ENCODE measurements around the gene SLC47A1. TPM values are rescaled to one million over a fixed set of nuclear protein-coding genes. Genes with fewer than 3 reads are reported as not detected.
"Not testable (repeated sequence)": the region's sequence is repeated elsewhere in the genome, so short reads cannot be mapped to it uniquely, and the experiment has no call there.

The SLC47A1 gene
- total RNA-seq, 2 donors from 2014 or later, result 2.2 to 4.9 TPM

- no peaks in the 10 kb centered on the region for H3K36me3 ChIP-seq
- H3K4me3 ChIP-seq, result peak overlapping the region; percentile 83 to 90
- H3K27me3 ChIP-seq, result no peaks in the 10 kb centered on the region
- DNase-seq (ENCODE audit: low spot score), result peak; percentile 93
- peak overlapping the region; percentile 86 to 95 for H3K27ac ChIP-seq
- no peak for TF ChIP-seq CTCF (IDR thresholded peaks at IDR 0.05)
- no peaks in the 10 kb centered on the region for H3K9me3 ChIP-seq
- H3K4me1 ChIP-seq, result peaks cover 0 to 6% of the 10 kb centered on the region in 2 donors
These were observed 25.7 kb upstream of the SLC47A1 start for GRCh38 chr17:19507775-19508576.

GRCh38 chr17:19508577-19508867 is 25.1 kb upstream of the SLC47A1 start:
- Histone ChIP-seq H3K4me1 (peaks cover 0 to 6% of the 10 kb centered on the region in 2 donors), H3K27ac (peak overlapping the region; percentile 86 to 95), H3K36me3 (no peaks in the 10 kb centered on the region), H3K4me3 (peak overlapping the region; percentile 83 to 90), H3K27me3 (no peaks in the 10 kb centered on the region), H3K9me3 (no peaks in the 10 kb centered on the region)
- no peak for DNase-seq (ENCODE audit: low spot score)
- no peak for TF ChIP-seq CTCF (IDR thresholded peaks at IDR 0.05)

GRCh38 chr17:19509281-19509852 is 24.3 kb upstream of the SLC47A1 start:
- DNase-seq (ENCODE audit: low spot score); H3K4me1 ChIP-seq; H3K27me3 ChIP-seq; H3K27ac ChIP-seq; H3K9me3 ChIP-seq; H3K36me3 ChIP-seq; H3K4me3 ChIP-seq: not testable (repeated sequence)

GRCh38 chr17:19510903-19511302 is 22.8 kb upstream of the SLC47A1 start:
- TF ChIP-seq CTCF (IDR thresholded peaks at IDR 0.05), result no peak
- no peak overlapping the region for H3K4me3 ChIP-seq
- peaks cover 0 to 13% of the 10 kb centered on the region in 2 donors for H3K4me1 ChIP-seq
- H3K27ac ChIP-seq, result no peak overlapping the region
- DNase-seq (ENCODE audit: low spot score), result no peak
- H3K27me3 ChIP-seq, result no peaks in the 10 kb centered on the region
- H3K36me3 ChIP-seq, result no peaks in the 10 kb centered on the region
- no peaks in the 10 kb centered on the region for H3K9me3 ChIP-seq

- no peaks in the 10 kb centered on the region for H3K9me3 ChIP-seq
- peak overlapping the region in 1 of 2 donors; percentile 4 for H3K4me3 ChIP-seq
These were observed 19.7 kb upstream of the SLC47A1 start for GRCh38 chr17:19513897-19514488.

More at GRCh38 chr17:19513897-19514488, 19.7 kb upstream of the SLC47A1 start:
- H3K36me3 ChIP-seq, result no peaks in the 10 kb centered on the region
- H3K27me3 ChIP-seq, result no peaks in the 10 kb centered on the region
- peak overlapping the region; percentile 53 to 54 for H3K27ac ChIP-seq
- peak; percentile 79 for DNase-seq (ENCODE audit: low spot score)
- H3K4me1 ChIP-seq, result peaks cover 0 to 7% of the 10 kb centered on the region in 2 donors
- TF ChIP-seq CTCF (IDR thresholded peaks at IDR 0.05), result peak; percentile 77 to 93

Measured in right atrium auricular region (tissue), 2 donors.